ENCODE measurements around the gene NPAS2.

NPAS2 gene

DNA sequence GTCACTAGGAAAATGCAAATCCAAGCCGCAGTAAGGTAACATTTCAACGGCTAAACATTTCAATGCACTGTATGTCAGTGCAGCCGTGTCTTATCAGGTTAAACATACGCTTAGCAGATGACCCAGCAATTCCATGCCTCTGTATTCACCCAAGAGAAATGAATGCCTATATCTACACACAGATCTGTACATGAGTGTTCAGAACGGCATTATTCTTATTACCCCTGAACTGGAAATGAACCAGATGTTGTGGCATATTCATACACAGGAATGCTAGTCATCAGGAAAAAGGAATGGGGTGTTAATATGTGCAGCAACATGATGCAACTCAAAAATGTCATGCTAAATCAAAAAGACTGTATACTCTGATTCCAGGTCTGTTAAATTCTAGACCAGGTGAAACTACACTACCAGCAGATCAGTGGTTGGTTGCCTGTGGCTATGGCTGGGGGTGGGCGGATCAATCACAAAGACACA is 101.8 kb downstream of the NPAS2 start:
- no peak for DNase-seq

DNA sequence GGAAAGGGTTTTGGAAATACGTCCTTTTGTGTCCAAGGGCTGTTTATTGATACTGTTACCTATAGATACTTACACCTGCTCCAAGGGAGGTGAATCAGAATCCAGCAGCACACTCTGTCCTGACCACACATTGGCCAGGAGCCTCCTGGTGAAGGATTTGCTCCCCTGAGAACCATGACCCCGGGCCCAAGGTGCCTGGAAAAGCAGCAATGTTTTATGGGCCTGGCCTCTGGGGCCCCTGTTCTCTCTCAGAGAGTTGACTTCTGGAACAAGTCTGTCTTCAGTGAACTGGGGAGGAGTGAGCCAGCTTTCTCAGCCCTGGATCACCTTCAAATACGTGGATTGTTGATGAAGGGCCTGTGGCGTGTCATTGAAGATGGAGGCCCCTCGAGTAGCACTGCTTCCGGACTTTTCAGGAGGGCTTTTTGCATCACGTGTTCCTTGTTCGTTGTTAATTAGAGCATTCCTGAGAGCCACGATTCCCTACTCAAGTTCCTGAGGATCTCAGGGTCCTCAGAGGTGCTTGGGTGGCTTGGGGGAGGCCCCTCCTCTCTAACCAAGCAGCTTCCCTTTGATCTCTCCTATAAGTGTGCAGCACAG is 103.6 kb downstream of the NPAS2 start:
- DNase-seq = no peak

DNA sequence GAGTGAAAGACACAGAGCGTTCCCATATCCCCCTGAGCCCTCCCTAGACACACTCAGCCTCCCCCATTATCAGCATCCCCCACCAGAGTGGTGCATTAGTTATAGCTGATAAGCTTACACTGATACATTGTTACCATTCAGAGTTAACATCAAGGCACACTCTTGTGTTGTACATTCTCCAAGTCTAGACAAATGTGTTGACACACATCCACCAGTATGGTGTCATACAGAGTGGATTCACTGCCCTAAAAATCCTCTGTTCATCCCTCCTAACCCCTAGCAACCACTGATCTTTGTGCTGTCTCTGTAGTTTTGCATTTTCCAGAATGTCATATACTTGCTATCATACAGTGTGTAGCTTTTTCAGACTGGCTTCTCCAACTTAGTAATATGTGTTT is 104.2 kb downstream of the NPAS2 start:
- no peak for DNase-seq

DNA sequence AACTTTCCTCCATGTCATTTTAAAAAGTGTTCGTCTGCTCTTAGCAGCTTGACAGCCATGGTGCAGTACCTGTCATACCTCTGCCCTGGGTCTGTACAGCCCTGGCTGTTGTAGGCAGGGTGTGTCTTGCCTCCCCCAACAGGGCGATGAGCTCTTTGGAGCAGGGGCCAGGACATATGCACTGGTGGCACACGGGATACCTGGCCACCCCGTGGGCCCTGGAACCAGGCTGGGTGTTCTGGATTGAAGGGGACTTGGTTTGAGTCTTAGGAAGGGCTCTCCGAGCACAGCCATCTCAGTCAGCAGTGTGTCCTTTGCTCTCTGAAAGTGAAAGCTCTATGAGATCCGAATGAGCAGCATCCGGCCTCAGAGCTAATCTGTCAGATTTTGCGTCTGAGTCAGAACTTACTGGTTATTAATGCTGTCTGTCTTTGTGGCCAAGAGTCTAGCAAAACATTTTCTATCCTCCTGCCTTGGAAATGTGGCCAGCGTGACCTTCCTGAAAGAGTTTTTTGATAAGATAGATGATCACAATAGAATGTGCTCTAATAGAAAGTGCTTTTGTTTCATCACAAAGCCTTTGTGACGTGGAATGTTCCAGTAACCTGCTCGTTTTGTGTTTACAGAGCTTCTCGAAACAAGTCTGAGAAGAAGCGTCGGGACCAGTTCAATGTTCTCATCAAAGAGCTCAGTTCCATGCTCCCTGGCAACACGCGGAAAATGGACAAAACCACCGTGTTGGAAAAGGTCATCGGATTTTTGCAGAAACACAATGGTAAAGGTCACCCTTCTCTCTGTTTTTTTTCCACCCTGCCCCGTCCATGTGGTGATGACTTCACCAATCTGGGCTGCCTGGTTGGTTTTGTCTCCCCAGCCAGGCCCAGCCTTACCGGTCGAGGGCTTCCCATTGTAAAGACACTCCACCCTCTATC is 104.8 kb downstream of the NPAS2 start:
- DNase-seq = no peak

DNA sequence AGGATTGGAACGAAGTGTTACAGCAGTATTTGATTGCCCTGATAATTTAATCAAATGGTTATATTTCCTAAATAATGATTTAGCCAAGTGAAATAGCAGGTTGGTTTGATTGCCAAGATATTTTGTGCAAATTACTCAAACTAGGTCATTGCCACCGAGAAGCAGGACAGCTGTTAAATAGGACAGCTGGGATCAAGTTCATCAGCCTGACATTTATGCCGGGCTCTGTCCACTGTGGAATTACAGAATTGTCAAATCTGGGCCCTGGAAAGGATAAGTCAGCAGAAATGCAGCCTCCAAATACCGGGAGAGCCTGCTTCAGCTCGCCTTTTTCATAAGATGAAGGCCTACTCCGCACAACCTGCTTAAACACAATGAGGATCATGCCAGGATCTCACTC is 108.3 kb downstream of the NPAS2 start:
- DNase-seq = no peak

DNA sequence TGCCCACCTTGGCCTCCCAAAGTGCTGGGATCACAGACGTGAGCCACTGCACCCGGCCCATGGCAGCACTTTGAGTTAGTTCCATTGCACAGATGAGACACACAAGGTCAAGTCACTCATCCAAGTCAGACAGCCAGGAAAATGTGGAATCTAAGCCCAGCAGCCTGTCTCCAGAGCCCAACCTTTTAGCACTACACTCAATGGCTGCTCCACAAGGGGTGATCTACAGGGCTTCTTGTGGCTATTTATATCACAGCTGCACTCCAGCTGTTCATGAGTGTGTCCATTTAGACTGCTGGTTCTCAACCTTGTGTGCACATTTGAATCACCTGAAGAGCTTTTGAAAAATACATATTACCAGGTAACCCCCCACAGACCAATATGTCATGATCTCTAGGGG is 109.2 kb downstream of the NPAS2 start:
- no peak for DNase-seq

DNA sequence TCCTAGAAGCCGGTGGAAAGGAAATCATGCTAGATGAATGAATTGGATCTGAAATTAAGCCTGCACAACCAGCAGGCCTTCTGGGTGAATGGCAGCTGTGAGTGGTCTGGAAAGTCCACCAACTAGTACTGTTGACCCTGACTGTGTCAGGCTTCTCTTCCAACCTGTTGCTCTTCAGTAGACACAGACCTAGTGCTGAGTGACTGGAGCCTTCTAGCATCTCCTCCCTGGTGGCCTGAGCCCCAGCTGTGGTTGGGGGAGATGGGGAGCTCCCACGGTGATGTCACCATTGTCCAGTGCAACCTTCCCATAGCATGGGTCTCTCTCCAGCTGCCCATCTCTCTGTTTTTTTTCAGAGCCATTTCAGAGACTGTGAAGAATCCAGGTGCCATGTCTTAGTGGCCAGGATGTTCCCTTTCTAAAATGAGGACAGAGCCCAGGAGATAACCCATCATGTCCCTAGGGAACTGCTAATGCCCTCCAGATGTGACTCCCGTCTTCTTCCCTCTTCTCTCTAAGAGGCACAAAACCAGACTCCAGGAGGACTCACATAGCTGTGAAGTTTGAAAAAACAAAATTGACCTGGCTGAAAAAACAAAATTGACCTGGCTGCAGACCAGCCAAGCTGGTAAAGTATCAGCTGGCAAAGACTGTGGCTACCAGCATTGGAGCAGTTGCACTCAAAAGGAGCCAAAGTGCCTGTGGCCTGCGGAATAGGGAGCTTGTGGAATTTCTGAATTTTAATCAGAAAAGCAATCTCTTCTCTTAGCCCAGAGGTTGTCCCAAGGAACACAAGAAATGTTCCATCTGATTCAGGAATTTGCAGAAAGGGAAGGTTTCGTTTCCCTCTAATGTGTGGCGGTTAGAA is 114.8 kb downstream of the NPAS2 start:
- no peak for DNase-seq

DNA sequence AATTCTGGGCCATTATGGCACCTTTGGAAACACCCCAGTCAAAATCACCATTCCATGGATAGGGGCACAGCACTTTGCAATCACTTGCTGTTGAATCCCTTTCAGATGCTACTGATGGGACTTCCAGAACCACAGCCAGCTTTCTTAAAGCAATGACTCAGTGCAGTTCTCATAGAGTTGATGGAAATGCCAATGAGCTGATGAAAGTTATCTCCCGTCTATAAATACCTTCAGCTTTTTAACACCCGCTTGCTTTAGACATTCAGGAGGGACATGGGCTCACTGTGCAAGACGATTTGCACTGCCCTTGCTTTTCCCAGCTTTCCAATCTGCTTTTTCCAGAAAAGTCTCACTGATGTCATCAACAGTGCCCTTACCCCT is 115.4 kb downstream of the NPAS2 start:
- DNase-seq = no peak

DNA sequence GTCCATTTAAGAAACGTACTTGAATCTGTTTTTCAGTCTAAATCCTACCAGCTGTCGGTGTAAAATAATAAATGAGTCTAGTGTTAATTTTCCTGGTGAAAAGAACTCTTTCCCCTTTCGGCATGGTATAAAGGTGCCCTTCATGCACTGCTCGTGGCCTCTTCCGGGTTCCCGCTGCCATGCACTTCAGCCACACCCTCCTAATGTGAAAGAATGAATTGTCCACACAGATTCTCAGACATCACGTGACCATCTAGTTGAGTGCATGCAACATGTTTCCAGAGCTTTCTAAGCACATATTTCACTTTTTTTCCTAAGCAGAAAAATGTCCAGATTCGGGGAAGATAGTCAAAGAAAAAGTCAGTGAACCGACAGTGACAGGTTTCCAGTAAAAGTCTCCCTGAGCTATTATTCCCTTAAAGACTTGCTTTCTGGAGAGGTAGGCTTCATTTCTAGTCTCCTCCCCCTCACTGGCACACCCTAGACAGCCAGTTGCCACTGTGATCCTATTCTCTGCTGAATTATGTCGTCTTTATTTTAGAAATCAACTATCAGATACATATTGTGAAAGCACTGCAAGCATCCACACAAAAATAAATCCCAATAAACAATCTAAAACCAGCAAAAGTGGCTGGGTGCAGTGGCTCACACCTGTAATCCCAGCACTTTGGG is 116.3 kb downstream of the NPAS2 start:
- no peak for DNase-seq

DNA sequence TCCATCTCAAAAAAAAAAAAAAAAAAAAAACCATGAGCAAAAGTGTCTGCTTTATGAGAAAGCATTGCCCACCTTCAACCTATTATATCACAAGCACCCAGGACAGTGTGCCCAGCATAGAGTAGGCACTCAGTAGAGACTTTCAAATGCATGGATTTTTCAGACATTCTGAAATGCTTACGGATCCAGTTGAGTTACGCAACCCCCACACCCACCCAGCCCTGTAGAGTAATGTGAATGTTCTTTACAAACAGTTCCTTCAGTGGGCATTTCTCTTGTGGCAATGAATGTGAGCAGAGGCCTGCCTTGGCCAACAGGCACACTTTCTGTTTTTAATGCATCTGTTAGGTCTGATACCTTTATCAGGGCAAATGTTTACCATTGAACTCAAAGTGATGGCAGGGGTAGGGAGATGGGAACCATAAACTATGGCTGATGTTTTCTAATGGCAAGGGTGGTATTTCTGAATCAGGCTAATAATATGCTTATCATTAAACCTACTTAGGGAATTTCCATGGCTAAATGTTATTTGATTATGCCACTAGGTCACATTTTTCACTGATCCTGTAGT is 117.1 kb downstream of the NPAS2 start:
- no peak for DNase-seq

DNA sequence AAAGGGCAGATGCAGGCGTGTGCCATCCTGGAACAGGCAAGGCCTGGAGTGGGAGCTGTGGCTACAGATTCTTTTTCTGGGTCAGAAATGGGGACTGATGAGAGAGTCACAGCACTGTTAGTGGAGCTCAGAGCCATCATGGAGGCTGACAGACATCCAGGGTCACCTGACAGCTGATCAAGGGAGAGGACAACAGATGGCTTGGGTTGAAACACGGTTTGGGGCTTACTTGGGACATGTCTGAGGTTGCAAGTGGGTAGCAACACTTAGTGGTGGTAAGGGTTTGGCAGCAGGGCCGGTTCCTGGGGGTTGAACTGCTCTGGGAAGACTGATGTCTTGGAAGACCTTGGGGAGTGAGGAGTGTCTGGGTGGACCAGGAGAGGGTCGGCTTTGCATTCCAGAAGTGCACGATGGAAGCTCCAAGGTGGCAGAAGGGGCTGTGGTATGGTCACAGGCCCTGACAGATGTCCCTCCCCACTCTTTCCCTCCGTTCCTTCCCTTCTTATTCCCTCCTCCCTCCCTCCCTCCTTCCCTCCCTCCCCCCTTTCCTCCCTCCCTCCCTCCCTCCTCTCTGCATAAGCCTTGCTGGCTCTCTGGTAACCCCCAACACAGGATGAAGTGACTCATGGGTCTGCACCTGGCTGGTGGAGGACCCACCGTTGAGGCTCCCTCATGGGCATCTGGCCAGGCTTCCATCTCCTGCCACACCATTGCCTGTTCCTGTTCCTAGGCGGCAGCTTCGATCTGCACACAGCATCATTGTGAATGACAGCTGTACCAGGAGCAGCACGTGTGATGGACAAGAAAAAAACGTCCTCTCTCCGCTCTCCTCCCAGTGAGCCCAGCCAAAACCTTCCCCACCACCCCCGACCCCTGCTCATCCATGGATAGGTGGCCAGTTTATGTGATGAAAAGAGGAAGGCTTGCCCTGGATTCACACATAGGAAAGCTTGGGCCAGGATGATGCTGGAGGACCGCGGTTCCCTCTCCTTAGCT is 118.4 kb downstream of the NPAS2 start:
- DNase-seq = no peak

DNA sequence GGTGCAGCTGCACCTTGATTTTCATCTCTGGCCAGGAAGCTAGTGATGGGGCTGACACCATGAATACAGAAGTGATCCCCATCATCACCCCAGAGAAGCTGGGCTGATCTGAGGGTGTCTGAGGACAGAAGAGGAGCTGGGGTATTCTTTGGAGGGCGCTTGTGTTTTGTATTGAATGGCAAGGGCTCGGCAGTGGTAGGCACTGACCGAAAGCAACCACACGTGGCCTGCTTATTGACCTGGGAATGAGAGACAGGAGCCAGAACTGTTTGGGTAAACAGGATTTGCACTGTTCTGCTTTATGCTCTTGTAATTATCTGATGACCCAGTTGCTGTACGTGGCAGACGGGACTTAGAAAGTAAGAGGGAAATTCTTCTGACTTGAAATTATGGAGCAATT is 119.5 kb downstream of the NPAS2 start:
- no peak for DNase-seq

DNA sequence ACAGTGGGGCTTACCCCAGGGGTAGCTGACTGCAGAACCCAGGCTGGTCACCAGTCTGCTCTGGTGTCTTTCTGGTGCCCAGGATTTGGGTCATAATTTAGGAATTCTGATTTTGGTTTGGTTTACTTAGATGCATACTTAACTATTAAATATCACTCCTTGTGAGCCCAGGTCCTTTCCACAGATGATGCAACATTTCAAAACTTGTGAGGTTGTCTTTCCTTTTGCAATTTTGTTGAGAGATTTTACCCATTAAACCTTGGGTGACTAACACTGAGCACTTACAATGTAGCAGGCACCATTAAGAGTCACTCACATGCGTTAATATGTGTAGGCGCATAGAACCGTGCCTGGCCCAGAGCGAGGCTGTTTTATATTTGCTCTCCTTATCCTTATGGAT is 120.3 kb downstream of the NPAS2 start:
- DNase-seq = no peak

DNA sequence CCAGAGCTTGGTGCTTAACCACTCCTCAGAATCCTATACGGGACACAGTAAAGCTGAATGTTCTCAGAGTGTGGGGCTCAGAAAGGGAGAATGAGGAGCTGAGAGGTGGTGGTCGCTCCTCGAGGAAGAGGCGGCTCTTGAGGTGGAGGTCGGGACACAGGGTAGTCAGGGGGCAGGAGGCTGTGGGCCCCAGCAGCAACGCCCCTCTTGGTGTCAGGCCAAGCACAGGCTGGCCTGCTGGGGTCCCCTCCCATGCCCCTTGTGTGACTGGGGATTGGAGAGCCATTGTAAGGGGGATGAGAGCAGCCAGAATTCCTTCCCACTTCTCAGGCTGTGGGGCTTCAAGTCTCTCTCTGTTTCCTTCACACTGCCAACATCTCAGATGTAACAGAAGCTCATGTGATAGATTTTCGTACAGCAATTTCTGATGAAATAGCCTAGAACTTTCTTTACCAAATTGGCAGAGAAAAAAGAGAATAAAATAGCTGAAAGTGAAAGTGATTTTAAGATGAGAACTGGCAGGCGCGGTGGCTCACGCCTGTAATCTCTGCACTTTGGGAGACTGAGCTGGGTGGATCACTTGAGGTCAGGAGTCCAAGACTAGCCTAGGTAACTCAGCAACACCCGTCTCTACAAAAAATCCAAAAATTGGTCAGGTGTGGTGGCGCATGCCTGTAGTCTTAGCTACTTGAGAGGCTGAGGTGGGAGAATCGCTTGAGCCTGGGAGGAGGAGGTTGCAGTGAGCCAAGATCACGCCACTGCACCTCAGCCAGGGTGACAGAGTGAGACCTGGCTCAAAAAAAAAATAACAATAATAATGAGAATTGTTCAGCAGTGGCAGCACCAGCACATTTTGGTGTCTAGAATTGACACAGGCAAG is 121.1 kb downstream of the NPAS2 start:
- no peak for DNase-seq

DNA sequence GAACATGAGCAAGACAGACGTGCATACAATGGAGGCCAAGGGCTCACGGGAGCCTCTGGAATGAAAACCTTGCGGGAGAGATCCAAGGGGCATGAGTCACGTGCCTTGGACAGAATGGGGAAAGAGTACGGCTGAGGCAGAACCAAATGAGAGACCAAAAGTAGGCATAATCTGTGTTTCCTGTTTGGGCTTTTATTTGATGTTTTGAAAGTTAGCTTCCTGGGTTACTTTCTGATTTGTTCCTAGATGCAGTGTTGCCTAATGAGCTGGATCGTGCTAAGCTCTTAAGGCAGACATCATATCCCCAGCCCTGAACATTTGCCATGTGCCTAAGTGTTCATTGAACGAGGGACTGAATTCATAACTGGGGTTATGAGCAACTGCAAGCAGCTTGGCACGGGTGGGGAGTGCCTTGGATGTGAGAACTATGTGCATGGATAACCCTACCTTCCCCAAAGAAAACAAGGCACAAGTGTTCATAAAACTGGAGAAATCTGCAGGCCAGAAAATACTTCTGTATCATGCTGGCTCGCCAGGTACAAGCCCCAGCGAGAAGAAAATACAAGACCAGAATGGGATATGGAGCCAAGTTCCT is 121.8 kb downstream of the NPAS2 start:
- DNase-seq = no peak

DNA sequence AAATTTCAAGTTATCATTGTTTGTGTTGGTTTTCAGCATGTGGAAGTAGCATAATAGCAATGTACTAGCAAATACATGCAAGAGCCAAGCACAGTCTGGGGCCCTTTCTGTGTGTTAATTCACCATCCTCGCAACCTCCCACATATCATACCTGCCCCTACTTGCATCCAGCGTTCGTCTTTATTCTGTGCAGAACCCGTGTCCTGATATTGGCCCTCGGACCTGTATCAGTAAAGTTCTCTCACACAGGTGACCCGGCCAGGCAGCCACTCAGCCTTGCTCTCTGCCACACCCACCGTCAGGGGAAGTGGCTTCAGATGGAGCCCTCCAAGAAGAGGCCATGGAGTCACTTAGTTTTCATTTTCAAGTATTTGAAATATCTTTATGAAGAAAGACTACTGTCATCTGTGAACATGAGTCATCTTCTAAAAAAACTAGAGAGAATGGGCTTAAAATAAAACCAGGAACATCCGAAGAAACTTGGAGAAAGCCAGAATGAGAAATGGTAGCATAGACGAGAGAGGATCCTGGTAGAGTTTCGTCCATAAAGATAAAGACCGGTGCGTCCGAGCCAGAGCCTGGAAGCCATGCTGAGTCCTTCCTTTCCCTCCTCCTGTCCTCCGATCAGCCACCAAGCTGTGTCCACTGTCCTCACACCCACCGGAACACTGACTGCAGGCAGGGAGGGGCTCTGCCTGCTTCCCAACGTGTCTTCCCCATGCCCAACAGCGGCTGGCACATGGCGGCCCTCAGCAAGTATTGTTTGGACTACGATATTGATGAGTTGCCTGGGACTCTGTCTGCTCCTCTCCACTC is 124.9 kb downstream of the NPAS2 start:
- DNase-seq = no peak

DNA sequence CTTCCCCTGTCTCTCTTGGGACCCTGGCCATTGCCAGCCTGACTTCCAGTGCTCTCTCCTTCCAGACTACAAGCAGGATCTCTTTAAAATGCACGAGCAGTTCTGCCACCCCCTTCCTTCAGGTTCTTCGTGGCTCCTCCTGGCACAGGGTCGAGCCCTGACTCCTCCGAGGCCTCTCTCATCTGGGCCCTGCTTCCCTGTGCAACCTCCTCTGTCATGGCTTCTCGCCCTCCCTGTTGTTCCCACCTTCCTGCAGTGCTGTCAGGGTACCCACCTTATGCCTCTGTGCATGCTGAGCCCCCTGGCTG is 125.4 kb downstream of the NPAS2 start:
- no peak for DNase-seq

DNA sequence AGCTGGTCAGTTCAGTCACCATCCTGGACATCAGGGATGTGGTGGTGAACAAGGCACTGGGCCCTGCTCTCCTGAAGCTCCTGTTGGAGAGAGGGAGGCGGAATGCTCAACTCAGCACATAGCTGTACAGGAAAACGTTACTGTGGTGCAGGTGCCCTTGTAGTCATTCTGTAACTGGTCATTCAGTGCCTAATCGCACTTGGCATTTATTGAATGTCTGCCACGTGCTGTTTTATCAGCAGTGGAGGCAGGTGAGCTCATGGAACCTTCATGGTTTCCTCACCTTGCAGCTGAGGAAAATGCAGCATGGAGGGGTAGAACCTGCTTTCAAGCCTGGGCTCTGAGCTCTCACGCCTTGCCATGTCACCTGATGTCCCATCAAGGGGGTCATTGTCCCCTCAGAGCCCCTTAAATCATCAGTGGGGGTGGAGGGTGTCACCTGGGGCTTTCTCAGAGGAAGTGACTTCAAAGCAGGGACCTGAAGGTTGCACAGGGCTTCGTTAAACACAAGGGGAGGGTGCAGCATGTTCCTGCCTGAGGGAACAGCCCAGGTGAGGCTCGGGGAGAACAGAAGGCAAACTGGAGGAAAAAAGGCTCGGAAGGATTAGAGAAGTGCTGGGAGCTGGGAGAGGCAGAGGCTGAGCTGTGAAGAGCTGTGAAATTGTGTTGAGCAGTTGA is 126.1 kb downstream of the NPAS2 start:
- DNase-seq = no peak
